Loucy (cell line): ENCODE measurements around the gene TMEM63A.

ENCODE experiments used
- H2AFZ ChIP-seq: fragments of 200-600 bp; sonication (generic); 2 replicates; pipeline ENCODE4 v1.6.0; 2016; ENCODE audit warnings: antibody characterized with exemption, mild to moderate bottlenecking, low read length, moderate library complexity
- H3F3A ChIP-seq: fragments of 200-600 bp; 2 replicates; pipeline ENCODE4 v1.6.0; 2016; ENCODE audit warnings: antibody characterized with exemption, low read depth, mild to moderate bottlenecking
- H3K27me3 ChIP-seq: fragments of 200-600 bp; sonication (generic); 2 replicates; pipeline ENCODE4 v1.6.1; 2014; ENCODE audit warnings: low read length, mild to moderate bottlenecking; ENCODE audit not compliant: insufficient read depth, poor library complexity, severe bottlenecking
- H3K36me3 ChIP-seq: fragments of 200-600 bp; sonication (generic); 2 replicates; pipeline ENCODE4 v1.6.1; 2016; ENCODE audit warnings: low read length; ENCODE audit not compliant: insufficient read depth
- H3K4me1 ChIP-seq: fragments of 200-600 bp; sonication (generic); 2 replicates; pipeline ENCODE4 v1.5.1; 2014; ENCODE audit warnings: low read length, mild to moderate bottlenecking; ENCODE audit not compliant: insufficient read depth, poor library complexity, severe bottlenecking
- H3K4me2 ChIP-seq: fragments of 200-600 bp; sonication (generic); 2 replicates; pipeline ENCODE4 v1.6.0; 2014; ENCODE audit warnings: antibody characterized with exemption, low read length, low read depth, mild to moderate bottlenecking; ENCODE audit not compliant: poor library complexity, severe bottlenecking
- H3K4me3 ChIP-seq: fragments of 200-600 bp; sonication (generic); 2 replicates; pipeline ENCODE4 v1.5.1; 2014; ENCODE audit warnings: low read length, mild to moderate bottlenecking, mixed read lengths; ENCODE audit not compliant: poor library complexity, severe bottlenecking
- H3K79me2 ChIP-seq: fragments of 200-600 bp; sonication (generic); 2 replicates; pipeline ENCODE4 v1.6.1; 2014; ENCODE audit warnings: low read length; ENCODE audit not compliant: insufficient read depth
- H3K9ac ChIP-seq: fragments of 200-600 bp; sonication (generic); 2 replicates; pipeline ENCODE4 v1.6.0; 2014; ENCODE audit warnings: mild to moderate bottlenecking, low read depth, low read length, moderate library complexity; ENCODE audit not compliant: poor library complexity, severe bottlenecking
- H3K9me2 ChIP-seq: fragments of 200-600 bp; sonication (generic); replicated peaks from 2 replicates; pipeline ENCODE4 v1.6.1; 2016; ENCODE audit warnings: low read depth, low read length, mixed read lengths
- H3K9me3 ChIP-seq: fragments of 200-600 bp; sonication (generic); 2 replicates; pipeline ENCODE4 v1.6.1; 2014; ENCODE audit warnings: mild to moderate bottlenecking, antibody characterized with exemption, low read length, low read depth; ENCODE audit not compliant: insufficient read depth
- H4K20me1 ChIP-seq: fragments of 200-600 bp; sonication (generic); 2 replicates; pipeline ENCODE4 v1.6.0; 2014; ENCODE audit warnings: antibody characterized with exemption, low read length, mild to moderate bottlenecking; ENCODE audit not compliant: insufficient read depth, poor library complexity, severe bottlenecking
- EZH2phosphoT487 ChIP-seq: fragments of 200-600 bp; IDR thresholded peaks from 2 replicates; pipeline ENCODE4 v1.6.1; 2018; ENCODE audit warnings: antibody characterized with exemption, mild to moderate bottlenecking, moderate library complexity, borderline replicate concordance
- TF ChIP-seq, protein P1 (sequence below): fragments of 200-600 bp; sonication (generic); conservative IDR thresholded peaks from 2 replicates; pipeline ENCODE4 v1.5.1; 2014; ENCODE audit warnings: mild to moderate bottlenecking, antibody characterized with exemption, low read length

The TMEM63A gene

DNA sequence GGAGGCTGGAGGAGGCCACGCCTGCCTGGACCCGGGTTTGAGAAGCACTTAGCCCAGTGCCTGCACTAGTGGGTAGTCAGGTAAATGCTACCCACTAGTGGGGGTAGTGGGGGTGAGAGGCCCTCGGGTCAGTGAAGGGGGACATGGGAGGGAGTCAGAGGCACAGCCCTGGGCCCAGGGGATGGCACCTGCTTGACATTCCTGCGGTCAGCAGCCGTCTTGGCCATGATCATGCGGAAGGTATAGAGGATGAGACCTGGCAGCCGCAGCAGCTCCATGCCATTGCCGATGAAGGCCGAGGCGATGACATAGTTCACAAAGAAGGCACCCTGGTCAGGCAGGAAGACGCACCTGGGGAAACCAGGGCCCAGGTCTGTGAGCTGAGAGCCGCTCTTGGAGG is 28.7 kb downstream of the TMEM63A start:
- Histone ChIP-seq H4K20me1 (no peaks in the 10 kb centered on the region), H3K9me2 (no peaks in the 10 kb centered on the region), H3K9me3 (no peaks in the 10 kb centered on the region), H3K4me3 (no peak overlapping the region), H3K36me3 (peaks cover 23% of the 10 kb centered on the region; the same call in 1 of the 2 replicates), H3K4me1 (peaks cover 2% of the 10 kb centered on the region), H3F3A (no peaks in the 10 kb centered on the region), H3K9ac (no peak overlapping the region), H2AFZ (no peak overlapping the region), H3K27me3 (no peaks in the 10 kb centered on the region), H3K4me2 (no peak overlapping the region), H3K79me2 (no peaks in the 10 kb centered on the region)
- TF ChIP-seq EZH2phosphoT487: no peak
- TF ChIP-seq, protein P1, sequence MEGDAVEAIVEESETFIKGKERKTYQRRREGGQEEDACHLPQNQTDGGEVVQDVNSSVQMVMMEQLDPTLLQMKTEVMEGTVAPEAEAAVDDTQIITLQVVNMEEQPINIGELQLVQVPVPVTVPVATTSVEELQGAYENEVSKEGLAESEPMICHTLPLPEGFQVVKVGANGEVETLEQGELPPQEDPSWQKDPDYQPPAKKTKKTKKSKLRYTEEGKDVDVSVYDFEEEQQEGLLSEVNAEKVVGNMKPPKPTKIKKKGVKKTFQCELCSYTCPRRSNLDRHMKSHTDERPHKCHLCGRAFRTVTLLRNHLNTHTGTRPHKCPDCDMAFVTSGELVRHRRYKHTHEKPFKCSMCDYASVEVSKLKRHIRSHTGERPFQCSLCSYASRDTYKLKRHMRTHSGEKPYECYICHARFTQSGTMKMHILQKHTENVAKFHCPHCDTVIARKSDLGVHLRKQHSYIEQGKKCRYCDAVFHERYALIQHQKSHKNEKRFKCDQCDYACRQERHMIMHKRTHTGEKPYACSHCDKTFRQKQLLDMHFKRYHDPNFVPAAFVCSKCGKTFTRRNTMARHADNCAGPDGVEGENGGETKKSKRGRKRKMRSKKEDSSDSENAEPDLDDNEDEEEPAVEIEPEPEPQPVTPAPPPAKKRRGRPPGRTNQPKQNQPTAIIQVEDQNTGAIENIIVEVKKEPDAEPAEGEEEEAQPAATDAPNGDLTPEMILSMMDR: no peak

GRCh38 chr1:225852413-225853124 is 29.6 kb downstream of the TMEM63A start:
- no peak overlapping the region for H3K4me3 ChIP-seq
- no peaks in the 10 kb centered on the region for H4K20me1 ChIP-seq
- no peaks in the 10 kb centered on the region for H3K79me2 ChIP-seq
- no peak overlapping the region for H3K9ac ChIP-seq
- H3K9me3 ChIP-seq: no peaks in the 10 kb centered on the region
- TF ChIP-seq, protein P1: no peak
- no peak for TF ChIP-seq EZH2phosphoT487
- peaks cover 23% of the 10 kb centered on the region; the same call in 1 of the 2 replicates for H3K36me3 ChIP-seq
- H3F3A ChIP-seq: no peaks in the 10 kb centered on the region
- H3K9me2 ChIP-seq: no peaks in the 10 kb centered on the region
- H3K27me3 ChIP-seq: no peaks in the 10 kb centered on the region
- no peak overlapping the region for H3K4me2 ChIP-seq
- H3K4me1 ChIP-seq: peaks cover 3% of the 10 kb centered on the region
- no peak overlapping the region for H2AFZ ChIP-seq

- Histone ChIP-seq H3K79me2 (no peaks in the 10 kb centered on the region), H2AFZ (no peak overlapping the region), H3K36me3 (peaks cover 27% of the 10 kb centered on the region; the same call in 1 of the 2 replicates), H3K9ac (no peak overlapping the region), H3K4me1 (peaks cover 3% of the 10 kb centered on the region), H4K20me1 (no peaks in the 10 kb centered on the region), H3K27me3 (no peaks in the 10 kb centered on the region), H3K4me3 (no peak overlapping the region), H3F3A (no peaks in the 10 kb centered on the region), H3K9me3 (no peaks in the 10 kb centered on the region), H3K9me2 (no peaks in the 10 kb centered on the region), H3K4me2 (no peak overlapping the region)
- TF ChIP-seq, protein P1: no peak
- no peak for TF ChIP-seq EZH2phosphoT487
These were observed 30.4 kb downstream of the TMEM63A start for GRCh38 chr1:225851805-225852204.
